Breast epithelium (tissue), 3 donors: ENCODE results near the gene MGAT5.

Source experiments
- POLR2A ChIP-seq: fragments of 450-650 bp; IDR thresholded peaks from one replicate; pipeline ENCODE4 v1.6.1; 2016; ENCODE audit warnings: antibody characterized with exemption, mild to moderate bottlenecking, moderate library complexity
- POLR2AphosphoS5 ChIP-seq, 3 donors: sonication (generic); formaldehyde crosslinking; IDR thresholded peaks; one replicate each; pipeline ENCODE4 v1.6.1; 2017; ENCODE audit warnings: antibody characterized with exemption in 3 of 3
- TF ChIP-seq, protein P1 (sequence below), 3 donors: fragments of 450-650 bp; IDR thresholded peaks; one replicate each; pipeline ENCODE4 v1.5.1; 2016 to 2017; ENCODE audit warnings: antibody characterized with exemption in 3 of 3, mild to moderate bottlenecking in 3 of 3, moderate library complexity in 3 of 3

DNA sequence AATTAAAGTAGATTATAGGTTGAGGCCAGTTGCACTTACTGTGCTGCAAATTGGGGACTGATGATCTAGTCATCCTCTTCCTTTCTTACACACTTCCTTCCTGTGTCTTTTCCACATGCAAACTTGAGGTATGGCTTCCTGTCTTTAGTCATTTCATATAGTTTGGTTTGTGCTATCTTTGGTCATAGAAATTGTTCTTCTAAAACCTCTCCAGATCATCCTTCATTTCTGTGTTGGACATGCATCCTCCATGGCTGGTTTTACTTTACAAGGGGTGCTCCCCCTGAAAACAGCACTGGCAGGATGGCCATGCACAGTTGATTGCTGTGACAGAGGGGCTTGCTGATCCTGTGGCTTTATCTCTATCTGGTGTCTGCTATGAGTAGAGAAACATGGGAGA, 36.5 kb downstream of the MGAT5 start:
- TF ChIP-seq, protein P1, sequence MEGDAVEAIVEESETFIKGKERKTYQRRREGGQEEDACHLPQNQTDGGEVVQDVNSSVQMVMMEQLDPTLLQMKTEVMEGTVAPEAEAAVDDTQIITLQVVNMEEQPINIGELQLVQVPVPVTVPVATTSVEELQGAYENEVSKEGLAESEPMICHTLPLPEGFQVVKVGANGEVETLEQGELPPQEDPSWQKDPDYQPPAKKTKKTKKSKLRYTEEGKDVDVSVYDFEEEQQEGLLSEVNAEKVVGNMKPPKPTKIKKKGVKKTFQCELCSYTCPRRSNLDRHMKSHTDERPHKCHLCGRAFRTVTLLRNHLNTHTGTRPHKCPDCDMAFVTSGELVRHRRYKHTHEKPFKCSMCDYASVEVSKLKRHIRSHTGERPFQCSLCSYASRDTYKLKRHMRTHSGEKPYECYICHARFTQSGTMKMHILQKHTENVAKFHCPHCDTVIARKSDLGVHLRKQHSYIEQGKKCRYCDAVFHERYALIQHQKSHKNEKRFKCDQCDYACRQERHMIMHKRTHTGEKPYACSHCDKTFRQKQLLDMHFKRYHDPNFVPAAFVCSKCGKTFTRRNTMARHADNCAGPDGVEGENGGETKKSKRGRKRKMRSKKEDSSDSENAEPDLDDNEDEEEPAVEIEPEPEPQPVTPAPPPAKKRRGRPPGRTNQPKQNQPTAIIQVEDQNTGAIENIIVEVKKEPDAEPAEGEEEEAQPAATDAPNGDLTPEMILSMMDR (IDR thresholded peaks at IDR 0.05), result no peak
- TF ChIP-seq POLR2A (no peak), POLR2AphosphoS5 (IDR thresholded peaks at IDR 0.05) (no peak)
